SKM-1 (cell line): ENCODE data around the gene SERPINE3.

Experiments used
- DNase-seq: peaks from one replicate; lab custom pipeline; 2025; ENCODE audit not compliant: unreplicated experiment; lab: John Stamatoyannopoulos, UW

SERPINE3 gene

DNA sequence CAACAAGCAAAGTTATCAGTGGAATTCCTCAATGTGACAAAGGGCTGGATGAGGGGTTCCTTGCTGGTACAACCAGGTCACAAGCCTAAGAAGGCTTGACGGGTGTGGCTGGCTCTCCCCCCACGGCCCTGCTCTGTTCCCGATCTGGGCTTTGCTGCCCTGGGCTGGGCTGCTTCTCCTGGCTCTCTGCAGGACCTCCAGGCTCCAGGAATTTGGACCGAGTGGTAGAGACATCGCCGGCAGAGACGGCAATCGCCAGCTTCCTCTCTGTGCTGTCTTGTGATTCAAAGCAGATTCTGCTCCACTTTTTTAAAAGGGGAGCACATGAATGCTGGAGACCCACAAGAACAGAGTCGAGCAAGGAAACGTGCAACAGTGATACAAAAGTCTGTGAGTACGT, at the start of gene SERPINE3:
Gene SERPINE3, plus strand, starts transcription at position 338 of the 400 bp plus-strand sequence. CDS start 1,401 bp downstream, outside the sequence.
- no peak for DNase-seq

GRCh38 chr13:51291341-51291740, 48.1 kb upstream of the SERPINE3 start:
- no peak for DNase-seq

GRCh38 chr13:51292000-51292565, 47.4 kb upstream of the SERPINE3 start:
- no peak for DNase-seq

GRCh38 chr13:51297556-51297955, 41.9 kb upstream of the SERPINE3 start:
- no peak for DNase-seq

- no peak for DNase-seq
These were observed 40.7 kb upstream of the SERPINE3 start for GRCh38 chr13:51298812-51299211.

- no peak for DNase-seq
These were observed 36.4 kb upstream of the SERPINE3 start for GRCh38 chr13:51303063-51303552.

GRCh38 chr13:51303882-51304281, 35.6 kb upstream of the SERPINE3 start:
- DNase-seq = no peak

DNA sequence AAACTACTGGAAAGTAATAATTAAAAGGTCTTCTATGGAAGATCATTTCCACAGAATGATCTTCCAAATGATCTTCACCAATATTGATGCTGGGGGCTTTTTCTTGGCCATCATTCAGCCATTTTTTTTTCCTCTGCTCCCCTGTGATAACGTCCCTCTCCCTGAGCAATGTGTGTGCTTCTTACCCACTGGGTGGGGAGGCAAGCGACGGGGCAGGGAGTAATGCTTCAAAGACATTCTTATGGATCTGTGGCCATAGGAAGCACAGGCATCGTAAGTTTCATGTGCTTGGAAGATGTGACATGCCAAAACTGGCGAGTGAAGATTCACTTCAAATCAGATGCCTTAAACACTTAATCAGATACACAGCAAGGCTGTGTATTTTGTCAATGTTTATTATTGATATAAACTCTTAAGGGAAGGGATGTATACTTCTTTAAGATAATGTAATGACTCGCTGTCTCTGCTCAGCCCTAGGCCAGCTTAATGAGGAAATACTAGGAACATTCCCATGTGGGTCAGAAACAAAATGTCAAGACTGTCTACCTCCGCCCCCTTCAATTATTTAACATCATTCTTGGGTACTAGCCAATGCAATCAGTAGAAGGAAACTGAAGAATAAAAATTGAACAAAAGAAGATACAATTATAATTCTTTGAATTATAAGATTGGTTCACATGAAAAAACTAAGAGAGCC, 34.1 kb upstream of the SERPINE3 start:
- no peak for DNase-seq

- DNase-seq = no peak
These were observed 30.7 kb upstream of the SERPINE3 start for GRCh38 chr13:51308781-51309180.

DNA sequence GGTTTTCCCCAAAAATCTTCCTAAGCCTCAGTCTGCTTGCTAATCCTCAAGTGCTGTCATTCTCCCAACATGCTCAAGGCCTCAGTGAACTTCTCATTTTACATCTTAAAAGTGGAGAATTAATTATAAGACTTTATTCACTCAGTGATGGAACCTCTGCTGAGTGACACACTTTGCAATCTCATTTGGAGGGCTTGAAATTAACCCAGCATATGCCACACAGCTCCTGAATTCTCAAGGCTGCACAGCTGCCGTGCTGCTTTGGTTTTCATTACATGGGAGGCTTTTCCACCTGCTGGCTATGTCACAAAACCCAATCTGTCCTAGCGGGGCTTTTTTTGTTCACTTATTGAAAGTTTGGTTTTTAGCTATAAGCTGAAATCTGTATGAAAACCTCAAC, 28.3 kb upstream of the SERPINE3 start:
- DNase-seq = no peak

DNA sequence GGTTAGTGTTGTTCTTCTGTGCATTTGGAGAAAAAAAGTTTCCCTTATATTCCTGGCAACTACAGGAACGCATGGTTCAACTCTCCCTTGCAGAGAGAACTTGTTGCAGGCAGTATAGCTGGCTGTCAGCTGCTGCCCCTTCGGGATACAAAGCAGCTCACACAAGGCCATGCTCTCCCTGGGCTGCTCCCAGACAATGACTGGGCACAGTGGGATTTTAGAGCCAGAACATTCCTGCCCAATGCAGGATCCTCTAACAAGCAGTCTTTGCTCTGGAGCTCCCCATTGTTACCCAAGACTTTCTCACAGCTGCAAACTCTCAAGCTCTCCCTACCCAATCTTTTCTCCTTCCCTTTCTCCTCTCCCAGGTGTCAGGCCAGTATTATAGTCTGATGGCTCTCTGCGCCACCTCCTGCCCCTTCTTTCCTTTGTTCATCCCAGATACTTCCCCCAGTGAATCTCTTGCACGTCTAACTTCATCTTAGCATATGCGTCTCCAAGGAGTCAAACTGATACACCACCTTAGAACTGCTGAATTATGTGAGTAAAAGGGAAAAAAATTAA, 27.5 kb upstream of the SERPINE3 start:
- DNase-seq = no peak

DNA sequence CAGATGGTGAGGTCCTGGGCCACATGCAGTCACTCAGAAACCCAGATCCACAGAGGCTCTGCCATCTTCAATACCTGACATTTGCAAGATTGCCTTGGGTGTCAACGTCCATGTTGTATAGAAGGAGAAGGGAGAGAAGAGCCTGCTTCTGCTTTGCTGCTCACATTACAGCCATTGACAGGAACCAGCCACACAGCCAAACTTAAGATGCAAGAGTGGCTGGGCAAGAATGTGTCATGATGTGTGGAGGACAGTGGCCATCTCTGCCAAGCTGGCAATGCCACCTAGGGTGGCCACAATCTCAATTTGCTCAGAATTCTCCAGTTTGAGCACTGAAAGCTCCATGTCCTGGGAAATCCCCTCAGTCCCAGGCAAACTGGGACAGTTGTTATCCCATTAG, 25.9 kb upstream of the SERPINE3 start:
- DNase-seq = no peak

- no peak for DNase-seq
These were observed 22.2 kb upstream of the SERPINE3 start for GRCh38 chr13:51317262-51317661.

- DNase-seq = no peak
These were observed 21.5 kb upstream of the SERPINE3 start for GRCh38 chr13:51318015-51318414.

- no peak for DNase-seq
These were observed 20.6 kb upstream of the SERPINE3 start for GRCh38 chr13:51318876-51319275.

- no peak for DNase-seq
These were observed 17.7 kb upstream of the SERPINE3 start for GRCh38 chr13:51321836-51322235.

DNA sequence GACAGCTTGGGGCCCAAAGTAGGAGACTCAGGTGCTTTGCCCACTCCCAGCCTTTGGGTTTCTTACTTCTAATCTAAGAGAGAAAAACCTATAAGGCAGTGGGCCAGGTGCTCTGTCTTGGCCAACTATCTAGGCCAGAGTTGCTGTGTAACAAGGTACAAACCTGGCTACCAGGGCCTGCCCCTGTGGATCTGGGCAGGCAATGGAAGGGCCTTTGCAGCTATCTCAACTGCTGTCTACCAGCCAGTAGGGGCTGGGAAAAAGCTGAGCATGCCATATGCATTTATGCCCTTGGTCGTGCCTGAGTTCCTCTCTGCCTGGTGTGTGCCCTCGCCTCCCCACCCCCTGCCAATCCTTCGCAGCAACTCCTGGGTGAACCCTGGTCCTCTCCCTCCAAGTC, 16.7 kb upstream of the SERPINE3 start:
- DNase-seq = no peak

DNA sequence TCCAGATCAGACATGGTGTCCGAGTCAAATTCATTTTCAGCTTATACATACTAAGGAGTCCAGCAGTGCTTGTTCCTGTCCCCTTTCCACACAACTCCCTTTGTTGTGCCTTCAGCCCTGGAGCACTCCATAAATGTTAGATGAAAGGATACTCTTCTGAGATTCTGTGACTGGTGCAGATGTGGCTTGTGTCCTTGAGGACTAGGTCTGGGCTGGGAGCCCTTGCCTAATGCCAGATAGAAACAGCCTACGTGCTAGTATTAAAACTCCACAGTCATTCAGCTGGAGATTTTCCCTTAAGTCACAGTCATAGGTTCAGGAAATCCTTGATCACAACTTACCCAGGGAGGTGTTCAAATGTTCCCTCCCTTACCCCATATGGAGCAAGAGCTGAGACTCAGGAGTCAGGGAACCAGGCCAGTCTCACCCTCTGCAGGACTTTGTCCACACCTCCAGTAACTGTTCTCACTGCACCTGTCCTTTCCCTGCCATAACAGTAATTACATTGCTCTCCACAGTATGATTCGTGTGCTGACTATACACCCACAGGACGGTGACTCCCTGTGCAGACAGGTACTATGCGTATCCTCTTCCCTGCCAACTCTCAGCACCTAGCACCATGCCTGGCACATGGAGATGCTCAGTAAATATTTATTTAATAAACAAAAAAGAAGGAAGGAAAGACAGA, 15.5 kb upstream of the SERPINE3 start:
- DNase-seq = no peak

DNA sequence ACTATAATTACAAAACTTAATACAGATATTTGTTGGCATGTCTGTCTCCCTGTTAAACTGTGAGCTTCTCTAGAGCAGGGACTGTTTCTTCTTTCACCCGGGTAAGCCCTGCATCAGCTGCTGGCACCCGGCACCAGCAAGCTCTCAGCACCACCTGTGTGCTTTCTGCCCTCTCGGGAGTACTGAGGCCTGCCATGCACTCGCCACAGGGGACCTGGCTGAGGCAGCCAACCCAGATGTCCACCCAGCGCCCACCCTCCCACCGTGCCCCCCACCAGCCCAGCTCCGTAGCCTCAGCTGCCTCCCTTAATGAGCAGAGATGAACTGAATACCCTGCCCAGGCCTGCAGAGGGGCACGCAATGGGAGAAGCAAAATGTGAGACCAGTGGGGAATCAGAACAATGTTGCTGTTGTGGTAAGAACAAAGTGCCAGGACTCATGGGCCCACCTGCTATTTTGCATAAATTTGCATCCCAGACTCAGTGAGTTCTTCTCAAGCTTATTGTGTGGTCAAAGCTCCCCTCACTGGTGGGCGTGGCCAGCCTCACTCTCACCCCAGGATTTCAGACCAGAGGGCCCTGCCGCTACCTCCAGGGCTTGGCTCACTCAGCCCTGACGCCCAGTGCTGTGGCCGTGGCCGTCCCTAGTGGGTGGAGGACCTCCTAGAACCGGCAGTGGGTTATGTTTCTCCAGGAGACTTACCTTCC, 14.6 kb upstream of the SERPINE3 start:
- DNase-seq = no peak

- no peak for DNase-seq
These were observed 13.7 kb upstream of the SERPINE3 start for GRCh38 chr13:51325837-51326236.

GRCh38 chr13:51326777-51327176, 12.7 kb upstream of the SERPINE3 start:
- DNase-seq = no peak
